ENCODE data around the gene ZBTB47. TPM values are rescaled to one million over a fixed set of nuclear protein-coding genes. Genes with fewer than 3 reads are reported as not detected.

ZBTB47 gene
- total RNA-seq, 1 donor = 41.3 TPM

- no peak overlapping the region for H3K27ac ChIP-seq (ENCODE audit: low read depth, low read length)
- no peak overlapping the region for H3K4me3 ChIP-seq (ENCODE audit: insufficient read depth, low read length)
- H3K79me2 ChIP-seq (ENCODE audit: insufficient read depth, low read length) = peaks cover 98% of the 10 kb centered on the region
- DNase-seq (ENCODE audit: insufficient read length, low spot score, missing footprints) = no peak
- no peak overlapping the region for H3K4me2 ChIP-seq (ENCODE audit: insufficient read depth, low read length)
- no peak overlapping the region for H2AFZ ChIP-seq (ENCODE audit: low read length)
- H4K20me1 ChIP-seq (ENCODE audit: insufficient read depth, low read length) = peaks cover 33% of the 10 kb centered on the region
- no peaks in the 10 kb centered on the region for H3K4me1 ChIP-seq (ENCODE audit: insufficient read depth, low read length)
- no peak for TF ChIP-seq CTCF (IDR thresholded peaks at IDR 0.05; ENCODE audit: extremely low read depth, low read depth, low read length)
- no peaks in the 10 kb centered on the region for H3K9me3 ChIP-seq (ENCODE audit: low read depth, low read length)
- peaks cover 12% of the 10 kb centered on the region for H3K36me3 ChIP-seq (ENCODE audit: insufficient read depth, low read length)
- H3K27me3 ChIP-seq (ENCODE audit: insufficient read depth, low read length) = no peaks in the 10 kb centered on the region
Observed at GRCh38 chr3:42612217-42612616, 41.3 kb upstream of the ZBTB47 start.

DNA sequence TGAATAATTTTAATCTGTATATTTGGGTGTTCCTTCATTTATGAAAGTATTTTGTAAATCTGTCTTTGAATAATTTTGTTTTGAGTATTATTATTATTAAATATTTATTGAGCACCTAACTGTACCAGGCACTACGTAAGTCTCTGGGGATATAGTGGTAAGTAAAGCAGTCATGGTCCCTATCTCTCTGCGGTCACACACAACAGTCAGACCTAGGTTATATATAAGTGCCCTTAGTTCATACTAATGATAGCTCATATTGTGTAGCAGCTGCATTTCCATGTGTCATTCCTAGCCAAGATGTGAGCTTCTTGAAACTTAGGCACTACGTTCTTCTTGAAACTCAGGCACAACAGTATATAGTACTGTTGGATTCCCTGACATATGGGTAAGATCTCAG is 40.6 kb upstream of the ZBTB47 start:
- H3K9me3 ChIP-seq (ENCODE audit: low read depth, low read length) = no peaks in the 10 kb centered on the region
- TF ChIP-seq CTCF (IDR thresholded peaks at IDR 0.05; ENCODE audit: extremely low read depth, low read depth, low read length) = no peak
- H3K4me3 ChIP-seq (ENCODE audit: insufficient read depth, low read length) = no peak overlapping the region
- DNase-seq (ENCODE audit: insufficient read length, low spot score, missing footprints) = no peak
- peaks cover 94% of the 10 kb centered on the region for H3K79me2 ChIP-seq (ENCODE audit: insufficient read depth, low read length)
- H4K20me1 ChIP-seq (ENCODE audit: insufficient read depth, low read length) = peaks cover 31% of the 10 kb centered on the region
- no peak overlapping the region for H3K27ac ChIP-seq (ENCODE audit: low read depth, low read length)
- peaks cover 11% of the 10 kb centered on the region for H3K36me3 ChIP-seq (ENCODE audit: insufficient read depth, low read length)
- no peak overlapping the region for H3K4me2 ChIP-seq (ENCODE audit: insufficient read depth, low read length)
- H3K4me1 ChIP-seq (ENCODE audit: insufficient read depth, low read length) = no peaks in the 10 kb centered on the region
- H3K27me3 ChIP-seq (ENCODE audit: insufficient read depth, low read length) = no peaks in the 10 kb centered on the region
- no peak overlapping the region for H2AFZ ChIP-seq (ENCODE audit: low read length)

GRCh38 chr3:42613462-42613861 is 40.0 kb upstream of the ZBTB47 start:
- no peak overlapping the region for H3K27ac ChIP-seq (ENCODE audit: low read depth, low read length)
- no peak overlapping the region for H3K4me3 ChIP-seq (ENCODE audit: insufficient read depth, low read length)
- H2AFZ ChIP-seq (ENCODE audit: low read length) = no peak overlapping the region
- TF ChIP-seq CTCF (IDR thresholded peaks at IDR 0.05; ENCODE audit: extremely low read depth, low read depth, low read length) = peak; percentile 50
- no peak overlapping the region for H3K4me2 ChIP-seq (ENCODE audit: insufficient read depth, low read length)
- H3K36me3 ChIP-seq (ENCODE audit: insufficient read depth, low read length) = peaks cover 8% of the 10 kb centered on the region
- DNase-seq (ENCODE audit: insufficient read length, low spot score, missing footprints) = peak; percentile 76
- H3K79me2 ChIP-seq (ENCODE audit: insufficient read depth, low read length) = peaks cover 88% of the 10 kb centered on the region
- H3K4me1 ChIP-seq (ENCODE audit: insufficient read depth, low read length) = no peaks in the 10 kb centered on the region
- no peaks in the 10 kb centered on the region for H3K27me3 ChIP-seq (ENCODE audit: insufficient read depth, low read length)
- no peaks in the 10 kb centered on the region for H3K9me3 ChIP-seq (ENCODE audit: low read depth, low read length)
- H4K20me1 ChIP-seq (ENCODE audit: insufficient read depth, low read length) = peaks cover 25% of the 10 kb centered on the region

DNA sequence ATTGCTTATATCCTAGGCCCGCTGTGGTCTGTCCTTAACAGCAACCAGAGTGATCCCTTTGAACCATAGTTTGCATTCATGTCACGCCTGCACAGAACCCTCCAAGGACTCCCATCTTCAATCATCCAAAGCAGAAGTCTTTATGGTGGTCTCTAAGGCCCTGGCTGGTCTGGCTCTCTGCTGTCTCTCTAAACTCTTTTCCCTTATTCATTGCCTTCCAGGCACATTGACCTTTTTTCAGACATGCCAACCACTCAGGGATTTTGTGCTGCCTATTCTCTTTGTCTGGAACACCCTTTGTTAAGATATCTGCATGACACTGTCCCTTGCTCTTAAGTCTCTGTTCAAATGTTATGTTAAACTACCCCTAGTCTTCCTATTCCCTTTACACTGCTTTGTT is 21.9 kb upstream of the ZBTB47 start:
- Histone ChIP-seq H3K4me3 (ENCODE audit: insufficient read depth, low read length) (no peak overlapping the region), H3K36me3 (ENCODE audit: insufficient read depth, low read length) (peaks cover 72% of the 10 kb centered on the region), H3K4me2 (ENCODE audit: insufficient read depth, low read length) (no peak overlapping the region), H3K4me1 (ENCODE audit: insufficient read depth, low read length) (no peaks in the 10 kb centered on the region), H4K20me1 (ENCODE audit: insufficient read depth, low read length) (peaks cover 12% of the 10 kb centered on the region), H3K79me2 (ENCODE audit: insufficient read depth, low read length) (peaks cover 14% of the 10 kb centered on the region), H3K27ac (ENCODE audit: low read depth, low read length) (no peak overlapping the region), H3K27me3 (ENCODE audit: insufficient read depth, low read length) (no peaks in the 10 kb centered on the region), H3K9me3 (ENCODE audit: low read depth, low read length) (no peaks in the 10 kb centered on the region), H2AFZ (ENCODE audit: low read length) (no peak overlapping the region)
- no peak for DNase-seq (ENCODE audit: insufficient read length, low spot score, missing footprints)
- no peak for TF ChIP-seq CTCF (IDR thresholded peaks at IDR 0.05; ENCODE audit: extremely low read depth, low read depth, low read length)
